ENCODE results near the gene RGCC.
"Not testable (repeated sequence)": the region's sequence is repeated elsewhere in the genome, so short reads cannot be mapped to it uniquely, and the experiment has no call there.

The RGCC gene

DNA sequence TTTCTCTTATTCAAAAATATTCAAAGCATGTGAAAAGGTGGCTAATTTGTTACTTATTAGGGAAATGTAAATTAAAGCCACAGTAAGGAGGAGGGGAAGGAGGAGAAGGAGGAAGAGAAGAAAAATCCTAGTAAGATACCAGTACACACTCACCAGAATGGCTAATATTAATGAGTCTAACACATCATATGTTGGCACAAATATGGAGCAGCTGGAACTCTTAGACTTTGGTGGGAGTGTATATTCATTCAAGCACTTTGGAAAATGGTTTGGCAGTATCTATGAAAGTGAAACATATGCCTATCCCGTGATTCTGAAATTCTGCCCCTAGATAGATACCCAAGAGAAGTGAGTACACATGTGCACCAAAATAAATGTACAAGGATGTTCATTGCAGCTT, 38.1 kb upstream of the RGCC start:
- H3K9ac ChIP-seq (ENCODE audit: low read length in 5 of 5): no peak overlapping the region
- H3K9me3 ChIP-seq (ENCODE audit: control insufficient read depth in 5 of 5, low read length in 5 of 5): peaks cover 0 to 3% (median 0%) of the 10 kb centered on the region in 5 donors
- no peak overlapping the region for H3K4me3 ChIP-seq (ENCODE audit: low read depth in 1 of 5, low read length in 5 of 5)
- no peaks in the 10 kb centered on the region for H3K27me3 ChIP-seq (ENCODE audit: control insufficient read depth in 5 of 5, insufficient read depth in 4 of 5, low read length in 5 of 5)
- no peaks in the 10 kb centered on the region for H3K36me3 ChIP-seq (ENCODE audit: control insufficient read depth in 5 of 5, insufficient read depth in 5 of 5, low read length in 5 of 5)
- no peaks in the 10 kb centered on the region for H3K4me1 ChIP-seq (ENCODE audit: control insufficient read depth in 5 of 5, insufficient read depth in 5 of 5, low read length in 5 of 5)
- H3K27ac ChIP-seq (ENCODE audit: low read depth, low read length): no peak overlapping the region

DNA sequence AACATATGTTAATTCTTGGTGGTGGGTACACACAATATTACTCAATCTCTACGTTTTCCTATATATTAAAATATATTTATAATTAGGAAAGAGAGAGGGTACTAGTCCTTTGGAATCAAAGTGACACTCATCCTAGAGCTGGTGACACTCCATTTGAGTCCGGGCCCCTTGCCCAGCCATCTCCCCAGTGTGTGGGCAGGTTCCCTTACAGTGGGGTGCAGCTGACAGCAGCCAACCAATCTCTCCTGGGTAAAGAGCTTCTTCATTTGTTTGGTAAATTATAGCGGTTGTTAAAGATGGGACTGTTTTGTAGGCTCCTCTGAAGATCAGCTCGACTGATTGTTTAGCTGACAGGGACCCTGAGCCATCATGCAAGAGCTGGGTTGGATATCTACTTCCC, 37.2 kb upstream of the RGCC start:
- Histone ChIP-seq H3K9ac (ENCODE audit: low read length in 5 of 5) (no peak overlapping the region), H3K4me3 (ENCODE audit: low read depth in 1 of 5, low read length in 5 of 5) (no peak overlapping the region), H3K27me3 (ENCODE audit: control insufficient read depth in 5 of 5, insufficient read depth in 4 of 5, low read length in 5 of 5) (no peaks in the 10 kb centered on the region), H3K36me3 (ENCODE audit: control insufficient read depth in 5 of 5, insufficient read depth in 5 of 5, low read length in 5 of 5) (no peaks in the 10 kb centered on the region), H3K4me1 (ENCODE audit: control insufficient read depth in 5 of 5, insufficient read depth in 5 of 5, low read length in 5 of 5) (no peaks in the 10 kb centered on the region), H3K9me3 (ENCODE audit: control insufficient read depth in 5 of 5, low read length in 5 of 5) (peaks cover 0 to 3% (median 0%) of the 10 kb centered on the region in 5 donors), H3K27ac (ENCODE audit: low read depth, low read length) (no peak overlapping the region)

DNA sequence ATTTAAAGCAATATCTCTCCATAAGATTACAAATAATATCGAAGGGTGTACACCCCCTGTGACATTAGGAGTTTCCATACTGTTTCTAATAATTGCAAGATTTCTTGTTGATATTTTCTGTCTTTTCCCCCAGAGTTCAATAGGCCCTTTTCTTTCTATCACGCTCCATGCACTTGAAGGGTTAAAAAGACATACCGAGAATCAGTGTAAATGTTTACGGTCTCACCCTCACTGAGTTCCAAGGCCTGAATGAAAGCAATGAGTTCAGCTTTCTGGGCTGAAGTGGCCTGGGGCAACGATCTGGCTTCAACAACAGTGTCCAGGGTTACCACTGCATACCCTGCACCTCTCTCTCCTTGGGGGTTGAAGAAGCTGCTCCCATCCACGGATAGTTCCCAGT, 36.0 kb upstream of the RGCC start:
- not testable (repeated sequence) for H3K27me3 ChIP-seq (ENCODE audit: control insufficient read depth in 5 of 5, insufficient read depth in 4 of 5, low read length in 5 of 5); H3K36me3 ChIP-seq (ENCODE audit: control insufficient read depth in 5 of 5, insufficient read depth in 5 of 5, low read length in 5 of 5); H3K27ac ChIP-seq (ENCODE audit: low read depth, low read length); H3K4me1 ChIP-seq (ENCODE audit: control insufficient read depth in 5 of 5, insufficient read depth in 5 of 5, low read length in 5 of 5); H3K9ac ChIP-seq (ENCODE audit: low read length in 5 of 5); H3K4me3 ChIP-seq (ENCODE audit: low read depth in 1 of 5, low read length in 5 of 5); H3K9me3 ChIP-seq (ENCODE audit: control insufficient read depth in 5 of 5, low read length in 5 of 5)

DNA sequence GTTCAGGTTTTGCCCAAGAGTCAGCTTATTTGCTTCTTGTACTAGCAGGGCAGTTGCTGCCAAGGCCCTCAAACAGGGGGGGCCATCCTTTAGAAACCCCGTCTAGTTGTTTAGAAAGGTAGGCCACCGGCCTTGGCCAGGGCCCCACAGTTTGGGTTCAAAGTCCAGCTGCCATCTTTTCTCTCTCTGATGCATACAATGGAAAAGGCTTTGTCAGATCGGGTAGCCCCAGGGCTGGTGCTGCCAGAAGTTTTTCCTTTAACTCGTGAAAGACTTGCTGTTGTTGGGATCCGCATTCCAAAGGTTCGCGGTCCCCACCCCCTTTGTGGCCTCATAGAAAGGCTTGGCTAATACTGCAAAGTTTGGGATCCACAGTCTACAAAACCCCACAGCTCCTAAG, 35.4 kb upstream of the RGCC start:
- H3K4me3 ChIP-seq (ENCODE audit: low read depth in 1 of 5, low read length in 5 of 5); H3K4me1 ChIP-seq (ENCODE audit: control insufficient read depth in 5 of 5, insufficient read depth in 5 of 5, low read length in 5 of 5); H3K9me3 ChIP-seq (ENCODE audit: control insufficient read depth in 5 of 5, low read length in 5 of 5); H3K27me3 ChIP-seq (ENCODE audit: control insufficient read depth in 5 of 5, insufficient read depth in 4 of 5, low read length in 5 of 5); H3K9ac ChIP-seq (ENCODE audit: low read length in 5 of 5); H3K36me3 ChIP-seq (ENCODE audit: control insufficient read depth in 5 of 5, insufficient read depth in 5 of 5, low read length in 5 of 5); H3K27ac ChIP-seq (ENCODE audit: low read depth, low read length): not testable (repeated sequence)

DNA sequence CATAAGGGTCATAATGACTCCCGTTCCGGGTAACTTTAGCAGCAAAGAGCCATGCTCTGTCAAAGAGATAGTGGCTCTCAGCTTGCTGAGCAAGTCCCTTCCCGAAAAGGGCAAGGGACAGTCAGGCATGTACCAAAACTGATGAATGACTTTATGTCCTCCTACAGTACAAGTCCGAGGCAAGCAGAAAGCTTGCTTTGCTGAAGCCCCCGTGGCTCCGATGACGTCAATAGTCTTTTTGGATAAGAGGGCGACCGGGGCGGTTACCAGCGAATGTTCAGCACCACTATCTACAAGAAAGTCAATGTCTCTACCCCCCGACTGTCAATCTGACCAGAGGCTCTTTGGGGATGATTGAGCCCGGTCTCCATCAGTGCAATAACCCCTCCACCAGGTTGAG, 34.1 kb upstream of the RGCC start:
- H3K27ac ChIP-seq (ENCODE audit: low read depth, low read length); H3K4me3 ChIP-seq (ENCODE audit: low read depth in 1 of 5, low read length in 5 of 5); H3K36me3 ChIP-seq (ENCODE audit: control insufficient read depth in 5 of 5, insufficient read depth in 5 of 5, low read length in 5 of 5); H3K9me3 ChIP-seq (ENCODE audit: control insufficient read depth in 5 of 5, low read length in 5 of 5); H3K27me3 ChIP-seq (ENCODE audit: control insufficient read depth in 5 of 5, insufficient read depth in 4 of 5, low read length in 5 of 5); H3K4me1 ChIP-seq (ENCODE audit: control insufficient read depth in 5 of 5, insufficient read depth in 5 of 5, low read length in 5 of 5); H3K9ac ChIP-seq (ENCODE audit: low read length in 5 of 5): not testable (repeated sequence)

DNA sequence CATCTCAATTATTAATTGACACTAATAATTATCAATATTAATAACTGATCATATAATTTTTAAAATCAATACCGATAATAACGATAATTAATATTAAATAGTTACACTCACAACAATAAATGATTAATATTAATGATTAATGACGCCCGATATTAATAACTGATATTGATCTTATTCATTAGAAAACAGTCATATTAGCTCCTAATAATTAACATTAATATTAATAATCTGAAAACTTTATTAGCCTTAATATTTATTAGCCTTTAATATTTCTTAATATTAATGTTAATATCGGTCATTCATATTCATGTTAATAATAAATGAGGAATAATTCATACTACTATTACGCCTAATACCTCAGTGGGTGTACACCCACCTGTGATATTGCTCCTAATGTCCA, 32.7 kb upstream of the RGCC start:
- peaks cover 0 to 13% (median 7%) of the 10 kb centered on the region in 5 donors for H3K4me1 ChIP-seq (ENCODE audit: control insufficient read depth in 5 of 5, insufficient read depth in 5 of 5, low read length in 5 of 5)
- not testable (repeated sequence) for H3K27me3 ChIP-seq (ENCODE audit: control insufficient read depth in 5 of 5, insufficient read depth in 4 of 5, low read length in 5 of 5); H3K9ac ChIP-seq (ENCODE audit: low read length in 5 of 5); H3K9me3 ChIP-seq (ENCODE audit: control insufficient read depth in 5 of 5, low read length in 5 of 5); H3K4me3 ChIP-seq (ENCODE audit: low read depth in 1 of 5, low read length in 5 of 5); H3K36me3 ChIP-seq (ENCODE audit: control insufficient read depth in 5 of 5, insufficient read depth in 5 of 5, low read length in 5 of 5); H3K27ac ChIP-seq (ENCODE audit: low read depth, low read length)

DNA sequence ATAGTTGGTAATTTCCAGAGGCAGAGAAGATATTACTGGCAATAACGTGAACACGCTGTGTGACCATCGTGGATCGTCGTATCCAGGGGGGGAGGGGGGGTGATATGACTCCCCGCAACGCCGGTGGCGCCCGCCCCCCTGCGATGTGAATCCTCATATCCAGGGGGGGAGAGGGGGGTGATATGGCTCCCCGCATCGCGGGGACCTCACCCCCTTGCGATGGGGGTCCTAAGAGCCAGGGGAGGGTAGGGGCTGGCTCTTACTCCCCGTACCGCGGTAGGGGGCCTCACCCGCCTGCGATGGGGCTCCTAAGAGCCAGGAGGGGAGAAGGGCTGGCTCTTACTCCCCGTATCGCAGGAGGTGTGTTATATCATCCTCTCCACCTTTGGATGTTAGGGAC, 31.3 kb upstream of the RGCC start:
- H3K4me1 ChIP-seq (ENCODE audit: control insufficient read depth in 5 of 5, insufficient read depth in 5 of 5, low read length in 5 of 5): peaks cover 0 to 13% (median 7%) of the 10 kb centered on the region in 5 donors
- no peak overlapping the region for H3K9ac ChIP-seq (ENCODE audit: low read length in 5 of 5)
- no peak overlapping the region for H3K4me3 ChIP-seq (ENCODE audit: low read depth in 1 of 5, low read length in 5 of 5)
- H3K27me3 ChIP-seq (ENCODE audit: control insufficient read depth in 5 of 5, insufficient read depth in 4 of 5, low read length in 5 of 5): peaks cover 0 to 7% (median 3%) of the 10 kb centered on the region in 5 donors
- no peak overlapping the region for H3K27ac ChIP-seq (ENCODE audit: low read depth, low read length)
- no peaks in the 10 kb centered on the region for H3K36me3 ChIP-seq (ENCODE audit: control insufficient read depth in 5 of 5, insufficient read depth in 5 of 5, low read length in 5 of 5)
- no peaks in the 10 kb centered on the region for H3K9me3 ChIP-seq (ENCODE audit: control insufficient read depth in 5 of 5, low read length in 5 of 5)

DNA sequence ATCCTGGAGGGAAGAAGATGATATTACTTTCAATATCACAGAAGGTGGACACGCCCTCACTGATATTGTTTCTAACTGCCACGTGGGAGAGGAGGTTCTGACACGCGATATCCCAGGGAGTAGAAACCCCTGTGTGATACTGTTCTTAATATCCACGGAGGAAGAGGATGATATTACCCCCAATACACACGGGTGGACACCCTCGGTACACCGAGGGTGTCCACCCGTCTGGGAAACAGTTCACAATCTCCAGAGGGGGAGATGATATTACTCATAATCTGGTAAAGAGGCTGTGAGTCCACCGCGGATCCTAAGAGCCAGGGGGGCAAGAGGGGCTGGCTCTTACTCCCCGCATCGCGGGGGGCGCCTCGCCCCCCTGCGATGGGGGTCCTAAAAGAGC, 29.7 kb upstream of the RGCC start:
- Histone ChIP-seq H3K9me3 (ENCODE audit: control insufficient read depth in 5 of 5, low read length in 5 of 5) (no peaks in the 10 kb centered on the region), H3K27ac (ENCODE audit: low read depth, low read length) (no peak overlapping the region), H3K9ac (ENCODE audit: low read length in 5 of 5) (no peak overlapping the region), H3K27me3 (ENCODE audit: control insufficient read depth in 5 of 5, insufficient read depth in 4 of 5, low read length in 5 of 5) (peaks cover 0 to 7% (median 3%) of the 10 kb centered on the region in 5 donors), H3K4me1 (ENCODE audit: control insufficient read depth in 5 of 5, insufficient read depth in 5 of 5, low read length in 5 of 5) (peaks cover 0 to 13% (median 7%) of the 10 kb centered on the region in 5 donors), H3K36me3 (ENCODE audit: control insufficient read depth in 5 of 5, insufficient read depth in 5 of 5, low read length in 5 of 5) (no peaks in the 10 kb centered on the region), H3K4me3 (ENCODE audit: low read depth in 1 of 5, low read length in 5 of 5) (peak overlapping the region; percentile 29 to 57 (median 53))

DNA sequence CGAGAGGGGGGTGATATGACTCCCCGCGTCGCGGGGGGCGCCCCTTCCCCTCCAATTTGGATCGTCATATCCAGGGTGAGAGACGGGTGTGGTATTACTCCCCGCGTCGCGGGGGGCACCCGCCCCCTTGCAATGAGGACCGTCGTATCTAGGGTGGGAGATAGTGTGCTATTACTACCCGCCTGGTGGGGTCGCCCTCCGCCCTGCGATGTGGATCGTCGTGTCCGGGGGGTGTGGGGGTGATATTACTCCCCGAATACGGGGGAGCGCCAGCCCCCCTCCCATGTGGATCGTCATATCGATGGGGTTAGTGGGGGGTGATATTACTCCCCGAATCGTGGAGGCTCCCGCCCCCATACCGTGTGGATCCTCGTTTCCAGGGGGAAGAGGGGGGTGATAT, 29.2 kb upstream of the RGCC start:
- H3K4me3 ChIP-seq (ENCODE audit: low read depth in 1 of 5, low read length in 5 of 5): peak overlapping the region; percentile 29 to 57 (median 53)
- peaks cover 0 to 7% (median 3%) of the 10 kb centered on the region in 5 donors for H3K27me3 ChIP-seq (ENCODE audit: control insufficient read depth in 5 of 5, insufficient read depth in 4 of 5, low read length in 5 of 5)
- no peaks in the 10 kb centered on the region for H3K36me3 ChIP-seq (ENCODE audit: control insufficient read depth in 5 of 5, insufficient read depth in 5 of 5, low read length in 5 of 5)
- H3K9ac ChIP-seq (ENCODE audit: low read length in 5 of 5): peak overlapping the region in 2 of 5 donors; percentile 30 to 48
- H3K9me3 ChIP-seq (ENCODE audit: control insufficient read depth in 5 of 5, low read length in 5 of 5): no peaks in the 10 kb centered on the region
- no peak overlapping the region for H3K27ac ChIP-seq (ENCODE audit: low read depth, low read length)
- peaks cover 0 to 13% (median 7%) of the 10 kb centered on the region in 5 donors for H3K4me1 ChIP-seq (ENCODE audit: control insufficient read depth in 5 of 5, insufficient read depth in 5 of 5, low read length in 5 of 5)

DNA sequence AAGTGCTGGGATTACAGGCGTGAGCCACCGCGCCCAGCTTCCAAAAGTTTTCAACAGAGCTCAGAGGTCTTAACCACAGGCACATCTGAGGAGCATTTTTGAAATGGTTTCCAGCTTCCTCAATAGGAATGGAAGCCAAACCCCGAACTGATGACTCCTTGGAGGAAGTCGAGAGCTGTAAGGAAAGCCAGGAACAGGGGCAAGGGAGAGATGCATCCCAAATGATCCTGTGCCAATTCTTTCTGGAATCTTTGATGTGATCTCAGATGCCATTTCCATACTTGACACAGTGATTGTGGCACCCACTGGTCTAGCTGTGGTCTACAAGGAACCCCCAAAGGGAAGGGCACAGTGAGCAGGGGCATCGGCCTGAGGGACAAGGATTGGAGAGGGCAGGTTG, 23.3 kb upstream of the RGCC start:
- H3K4me3 ChIP-seq (ENCODE audit: low read depth in 1 of 5, low read length in 5 of 5); H3K36me3 ChIP-seq (ENCODE audit: control insufficient read depth in 5 of 5, insufficient read depth in 5 of 5, low read length in 5 of 5); H3K27me3 ChIP-seq (ENCODE audit: control insufficient read depth in 5 of 5, insufficient read depth in 4 of 5, low read length in 5 of 5); H3K4me1 ChIP-seq (ENCODE audit: control insufficient read depth in 5 of 5, insufficient read depth in 5 of 5, low read length in 5 of 5); H3K27ac ChIP-seq (ENCODE audit: low read depth, low read length); H3K9ac ChIP-seq (ENCODE audit: low read length in 5 of 5); H3K9me3 ChIP-seq (ENCODE audit: control insufficient read depth in 5 of 5, low read length in 5 of 5): not testable (repeated sequence)
